AG10803 (cell line): Measurements from ENCODE around the gene PDK4.

Experiments used
- DNase-seq: peaks from one replicate; pipeline ENCODE4 v3.0.0; 2010; ENCODE audit warnings: low read depth
- H3K4me3 ChIP-seq: 2 replicates; pipeline ENCODE4 v1.5.1; 2011; ENCODE audit warnings: mild to moderate bottlenecking, low read length, control low read depth
- TF ChIP-seq, protein P1 (sequence below): conservative IDR thresholded peaks from 2 replicates; pipeline ENCODE4 v1.5.1; 2011; ENCODE audit warnings: mild to moderate bottlenecking, low read length, control low read depth, inconsistent platforms

Gene PDK4

DNA sequence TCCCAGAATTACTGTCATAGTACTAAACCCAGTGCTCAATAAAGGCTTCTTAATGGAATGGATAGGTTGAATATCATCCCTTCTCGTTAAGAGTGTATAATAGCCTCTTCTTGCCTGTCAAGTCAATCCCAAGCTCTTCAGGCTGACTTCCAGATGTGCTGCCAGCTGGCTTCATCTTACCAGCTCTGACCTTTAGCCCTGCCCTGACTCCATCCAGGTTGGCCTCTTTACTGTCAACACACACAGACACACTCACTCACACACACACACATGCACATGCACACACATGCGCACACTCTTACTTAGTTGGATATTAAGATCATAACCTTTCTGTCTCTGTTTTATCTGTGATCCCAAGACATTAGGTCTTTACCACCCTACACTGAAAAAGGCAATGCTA, 61.5 kb downstream of the PDK4 start:
- DNase-seq: no peak
- TF ChIP-seq, protein P1, sequence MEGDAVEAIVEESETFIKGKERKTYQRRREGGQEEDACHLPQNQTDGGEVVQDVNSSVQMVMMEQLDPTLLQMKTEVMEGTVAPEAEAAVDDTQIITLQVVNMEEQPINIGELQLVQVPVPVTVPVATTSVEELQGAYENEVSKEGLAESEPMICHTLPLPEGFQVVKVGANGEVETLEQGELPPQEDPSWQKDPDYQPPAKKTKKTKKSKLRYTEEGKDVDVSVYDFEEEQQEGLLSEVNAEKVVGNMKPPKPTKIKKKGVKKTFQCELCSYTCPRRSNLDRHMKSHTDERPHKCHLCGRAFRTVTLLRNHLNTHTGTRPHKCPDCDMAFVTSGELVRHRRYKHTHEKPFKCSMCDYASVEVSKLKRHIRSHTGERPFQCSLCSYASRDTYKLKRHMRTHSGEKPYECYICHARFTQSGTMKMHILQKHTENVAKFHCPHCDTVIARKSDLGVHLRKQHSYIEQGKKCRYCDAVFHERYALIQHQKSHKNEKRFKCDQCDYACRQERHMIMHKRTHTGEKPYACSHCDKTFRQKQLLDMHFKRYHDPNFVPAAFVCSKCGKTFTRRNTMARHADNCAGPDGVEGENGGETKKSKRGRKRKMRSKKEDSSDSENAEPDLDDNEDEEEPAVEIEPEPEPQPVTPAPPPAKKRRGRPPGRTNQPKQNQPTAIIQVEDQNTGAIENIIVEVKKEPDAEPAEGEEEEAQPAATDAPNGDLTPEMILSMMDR: no peak
- H3K4me3 ChIP-seq: no peak overlapping the region
